Kidney capillary endothelial cell (primary cell): ENCODE results near the gene PGGHG.
"Not testable (repeated sequence)": the region's sequence is repeated elsewhere in the genome, so short reads cannot be mapped to it uniquely, and the experiment has no call there.

Source experiments
- DNase-seq: peaks from one replicate; pipeline ENCODE4 v3.0.0-alpha.2; 2018; ENCODE audit warnings: low spot score

PGGHG gene

DNA sequence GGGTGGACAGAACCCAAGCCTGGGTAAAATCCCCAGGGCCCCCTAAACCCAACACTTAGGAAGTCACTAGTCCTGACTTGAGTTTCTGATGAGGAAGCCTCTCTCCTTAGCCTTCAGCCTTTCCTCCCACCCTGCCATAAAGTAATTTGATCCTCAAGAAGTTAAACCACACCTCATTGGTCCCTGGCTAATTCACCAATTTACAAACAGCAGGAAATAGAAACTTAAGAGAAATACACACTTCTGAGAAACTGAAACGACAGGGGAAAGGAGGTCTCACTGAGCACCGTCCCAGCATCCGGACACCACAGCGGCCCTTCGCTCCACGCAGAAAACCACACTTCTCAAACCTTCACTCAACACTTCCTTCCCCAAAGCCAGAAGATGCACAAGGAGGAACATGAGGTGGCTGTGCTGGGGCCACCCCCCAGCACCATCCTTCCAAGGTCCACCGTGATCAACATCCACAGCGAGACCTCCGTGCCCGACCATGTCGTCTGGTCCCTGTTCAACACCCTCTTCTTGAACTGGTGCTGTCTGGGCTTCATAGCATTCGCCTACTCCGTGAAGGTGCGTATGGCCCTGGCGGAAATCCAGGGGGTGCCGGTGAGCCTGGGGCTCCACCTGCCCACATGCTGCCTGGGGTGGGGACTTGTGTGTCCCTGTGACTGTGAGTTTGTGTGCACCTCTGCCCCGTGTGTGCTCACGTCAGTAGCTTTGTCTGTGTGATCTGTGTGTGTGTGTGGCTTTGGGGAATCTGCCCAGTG lies 25.0 kb downstream of the PGGHG start, which contains the start of gene IFITM1:
IFITM1 (plus strand) TSS at position 254 of the 767 bp plus-strand sequence; CDS start at position 385, 131 bp downstream.
- DNase-seq = no peak

GRCh38 chr11:314554-314875 lies 25.6 kb downstream of the PGGHG start:
- DNase-seq = not testable (repeated sequence)

GRCh38 chr11:315051-315481 lies 26.1 kb downstream of the PGGHG start:
- DNase-seq = no peak

GRCh38 chr11:315516-315994 lies 26.6 kb downstream of the PGGHG start:
- DNase-seq = no peak

GRCh38 chr11:316031-316701 lies 27.2 kb downstream of the PGGHG start:
- no peak for DNase-seq

- DNase-seq = no peak
These were observed 28.0 kb downstream of the PGGHG start for GRCh38 chr11:316891-317301.

GRCh38 chr11:317668-318404 lies 28.9 kb downstream of the PGGHG start:
- DNase-seq = not testable (repeated sequence)

GRCh38 chr11:318405-319120 lies 29.6 kb downstream of the PGGHG start:
- DNase-seq = not testable (repeated sequence)

DNA sequence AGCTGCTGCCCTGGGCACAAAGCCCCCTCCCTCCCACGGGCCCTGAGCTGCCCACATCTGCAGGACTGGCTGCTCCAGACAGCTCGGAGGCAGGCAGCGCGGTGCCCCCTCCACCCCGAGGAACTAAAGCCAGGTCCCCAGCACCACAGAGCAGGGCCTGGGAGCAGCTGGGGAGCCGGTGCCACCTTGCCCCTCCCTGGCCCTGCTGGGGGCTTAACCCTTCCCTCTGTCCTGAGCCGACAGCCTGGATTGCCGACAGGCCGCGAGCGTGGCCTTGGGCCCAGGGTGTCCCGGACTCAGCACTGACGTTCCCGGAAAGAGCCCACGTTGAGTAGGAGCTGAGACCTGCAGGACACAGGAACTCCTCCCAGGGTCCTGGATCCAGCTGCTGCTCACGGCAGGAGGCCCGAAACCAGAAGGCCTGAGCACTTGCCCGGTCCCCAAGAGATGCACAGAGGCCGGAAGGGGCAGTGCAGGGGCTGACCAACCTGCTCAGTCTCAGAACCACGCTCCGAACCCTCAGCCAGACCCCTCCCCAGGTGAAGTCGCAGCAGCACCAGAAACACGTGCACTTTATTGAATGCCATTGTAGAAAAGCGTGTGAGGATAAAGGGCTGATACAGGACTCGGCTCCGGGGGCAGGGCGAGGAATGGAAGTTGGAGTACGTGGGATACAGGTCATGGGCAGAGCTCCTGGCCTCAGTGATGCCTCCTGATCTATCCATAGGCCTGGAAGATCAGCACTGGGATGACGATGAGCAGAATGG lies 30.4 kb downstream of the PGGHG start:
- DNase-seq = not testable (repeated sequence)

- DNase-seq = not testable (repeated sequence)
These were observed 31.0 kb downstream of the PGGHG start for GRCh38 chr11:319888-320273.

GRCh38 chr11:324156-324555 lies 35.2 kb downstream of the PGGHG start:
- no peak for DNase-seq

GRCh38 chr11:324593-325517 lies 35.9 kb downstream of the PGGHG start:
- DNase-seq = not testable (repeated sequence)

DNA sequence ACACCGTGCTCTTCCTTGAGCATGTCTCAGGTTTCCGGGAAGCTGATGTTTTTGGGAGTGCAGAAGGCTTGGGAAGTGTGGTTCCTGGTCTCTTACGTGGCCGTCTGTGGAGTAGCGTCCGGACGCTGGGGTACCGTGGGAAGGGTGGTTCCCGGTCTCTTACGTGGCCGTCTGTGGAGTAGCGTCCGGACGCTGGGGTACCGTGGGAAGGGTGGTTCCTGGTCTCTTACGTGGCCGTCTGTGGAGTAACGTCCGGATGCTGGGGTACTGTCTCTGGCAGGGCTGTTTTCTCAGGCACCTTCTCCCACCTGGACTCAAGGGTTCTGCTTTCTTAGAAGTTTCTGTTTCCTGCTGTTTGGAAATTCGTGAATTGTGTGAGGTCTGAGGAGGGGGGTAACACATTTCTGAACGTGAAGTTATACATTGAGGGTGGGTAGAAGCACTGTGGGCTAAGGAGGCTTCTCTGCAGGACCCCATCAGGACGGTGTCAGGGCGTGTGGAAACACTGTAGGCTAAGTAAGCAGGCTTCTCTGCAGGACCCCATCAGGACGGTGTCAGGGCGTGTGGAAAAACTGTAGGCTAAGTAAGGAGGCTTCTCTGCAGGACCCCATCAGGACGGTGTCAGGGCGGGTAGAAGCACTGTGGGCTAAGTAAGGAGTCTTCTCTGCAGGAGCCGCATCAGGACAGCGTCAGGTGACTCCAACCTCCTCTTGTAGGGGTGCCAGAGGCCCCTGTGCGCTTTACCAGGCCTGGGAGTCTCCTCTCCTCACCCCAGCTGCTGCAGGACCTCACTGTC lies 37.1 kb downstream of the PGGHG start:
- DNase-seq = no peak

- DNase-seq = no peak
These were observed 37.6 kb downstream of the PGGHG start for GRCh38 chr11:326592-326841.

DNA sequence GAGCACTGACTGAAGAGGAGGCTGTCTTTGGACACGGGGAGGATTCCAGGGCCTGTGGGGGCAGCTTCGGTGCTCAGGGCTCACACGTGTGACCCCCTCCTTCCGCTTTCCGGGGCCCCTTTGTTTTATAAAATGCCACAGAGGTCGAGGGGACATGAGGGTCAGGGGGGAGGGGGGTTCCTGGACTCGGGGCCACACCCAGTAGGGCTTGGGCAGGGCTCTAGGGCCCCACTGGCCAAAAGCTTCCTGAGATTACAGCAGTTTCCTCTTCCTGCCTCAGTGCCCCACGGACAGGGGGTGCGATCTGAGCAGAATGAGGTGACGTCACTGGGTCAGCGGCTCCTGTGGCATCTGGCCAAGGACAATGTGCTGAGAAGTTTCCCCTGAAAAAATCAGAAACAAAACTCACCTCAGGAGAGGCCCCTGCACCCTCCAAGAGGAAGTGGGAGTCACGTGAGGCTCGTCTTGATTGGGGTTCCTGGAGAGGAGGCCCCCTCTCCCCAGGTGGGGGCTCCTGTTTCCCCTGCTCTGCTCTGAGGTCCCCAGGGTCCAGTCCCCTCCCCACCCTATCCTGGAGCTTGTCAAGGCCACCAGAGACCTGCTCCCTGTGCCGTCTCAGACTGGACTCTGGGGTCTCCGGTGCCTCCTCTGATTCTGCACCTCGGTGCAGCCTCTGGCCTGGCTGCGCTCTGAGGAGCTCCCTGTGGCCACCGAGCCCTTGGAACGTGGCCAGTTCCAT lies 38.1 kb downstream of the PGGHG start:
- DNase-seq = peak; percentile 56

DNA sequence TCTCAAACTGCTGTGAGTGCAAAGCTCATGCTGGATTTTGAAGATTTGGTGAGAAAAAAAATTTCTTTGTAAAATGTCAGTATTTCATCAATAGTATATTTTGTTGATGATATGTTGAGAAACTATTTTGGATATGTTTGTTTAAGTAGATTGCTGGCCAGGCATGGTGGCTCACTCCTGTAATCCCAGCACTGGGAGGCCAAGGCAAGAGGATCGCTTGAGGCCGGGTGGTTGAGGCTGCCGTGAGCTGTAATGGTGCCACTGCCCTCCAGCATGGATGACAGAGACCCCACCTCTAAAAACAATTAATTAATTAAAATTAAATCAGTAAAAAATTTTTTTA lies 38.6 kb downstream of the PGGHG start:
- no peak for DNase-seq

DNA sequence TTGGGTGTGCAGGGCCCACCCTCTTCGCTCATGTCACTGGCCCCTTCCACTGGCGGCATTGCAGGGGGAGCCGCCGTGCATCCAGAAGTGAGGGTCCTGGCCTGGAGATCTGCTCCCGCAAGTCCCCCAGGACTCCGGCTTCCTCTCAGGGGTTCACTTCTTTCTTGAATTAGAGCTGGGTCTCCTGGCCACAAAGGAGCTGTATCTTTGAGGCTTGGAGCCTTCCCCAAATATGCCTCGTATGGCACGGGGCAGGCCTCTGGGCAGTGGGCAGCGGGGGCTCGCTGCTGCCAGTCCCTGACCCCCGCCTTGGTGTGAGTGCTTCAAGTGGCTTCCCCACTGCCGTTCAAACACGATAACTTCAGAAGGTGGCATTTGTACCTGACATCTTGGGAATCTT lies 39.1 kb downstream of the PGGHG start:
- no peak for DNase-seq

DNA sequence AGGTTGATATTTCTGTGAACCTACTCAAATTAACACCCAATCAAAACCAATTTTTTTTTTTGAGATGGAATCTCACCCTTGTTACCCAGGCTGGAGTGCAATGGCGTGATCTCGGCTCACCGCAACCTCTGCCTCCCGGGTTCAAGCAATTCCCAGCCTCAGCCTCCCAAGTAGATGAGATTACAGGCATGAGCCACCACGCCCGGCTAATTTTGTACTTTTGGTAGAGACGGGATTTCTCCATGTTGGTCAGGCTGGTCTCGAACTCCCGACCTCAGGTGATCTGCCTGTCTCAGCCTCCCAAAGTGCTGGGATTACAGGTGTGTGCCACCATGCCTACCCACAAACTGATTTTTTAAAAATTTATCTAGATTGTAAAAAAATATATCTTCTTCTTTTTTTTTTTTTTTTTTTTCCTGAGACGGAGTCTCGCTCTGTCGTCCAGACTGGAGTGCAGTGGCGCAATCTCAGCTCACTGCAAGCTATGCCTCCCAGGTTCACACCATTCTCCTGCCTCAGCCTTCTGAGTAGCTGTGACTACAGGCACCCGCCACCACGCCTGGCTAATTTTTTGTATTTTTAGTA lies 39.7 kb downstream of the PGGHG start:
- DNase-seq = not testable (repeated sequence)

DNA sequence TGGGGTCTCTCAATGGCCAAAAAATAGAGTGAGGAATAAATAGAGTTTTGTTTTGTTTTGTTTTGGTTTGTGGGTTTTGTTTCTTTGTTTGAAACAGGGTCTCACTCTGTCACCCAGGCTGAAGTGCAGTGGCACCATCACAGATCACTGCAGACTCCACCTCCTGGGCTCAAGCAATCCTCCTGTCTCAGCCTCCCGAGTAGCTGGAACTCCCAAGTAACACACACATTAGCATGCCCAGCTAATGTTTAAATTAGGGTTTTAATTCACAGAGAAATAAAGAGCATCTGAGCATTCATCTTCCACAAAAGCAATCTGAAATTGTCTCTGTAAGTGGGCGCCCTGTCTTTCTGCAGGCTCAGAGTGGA lies 40.9 kb downstream of the PGGHG start:
- no peak for DNase-seq
